ENCODE results near the gene SLC2A2.

SLC2A2 gene

DNA sequence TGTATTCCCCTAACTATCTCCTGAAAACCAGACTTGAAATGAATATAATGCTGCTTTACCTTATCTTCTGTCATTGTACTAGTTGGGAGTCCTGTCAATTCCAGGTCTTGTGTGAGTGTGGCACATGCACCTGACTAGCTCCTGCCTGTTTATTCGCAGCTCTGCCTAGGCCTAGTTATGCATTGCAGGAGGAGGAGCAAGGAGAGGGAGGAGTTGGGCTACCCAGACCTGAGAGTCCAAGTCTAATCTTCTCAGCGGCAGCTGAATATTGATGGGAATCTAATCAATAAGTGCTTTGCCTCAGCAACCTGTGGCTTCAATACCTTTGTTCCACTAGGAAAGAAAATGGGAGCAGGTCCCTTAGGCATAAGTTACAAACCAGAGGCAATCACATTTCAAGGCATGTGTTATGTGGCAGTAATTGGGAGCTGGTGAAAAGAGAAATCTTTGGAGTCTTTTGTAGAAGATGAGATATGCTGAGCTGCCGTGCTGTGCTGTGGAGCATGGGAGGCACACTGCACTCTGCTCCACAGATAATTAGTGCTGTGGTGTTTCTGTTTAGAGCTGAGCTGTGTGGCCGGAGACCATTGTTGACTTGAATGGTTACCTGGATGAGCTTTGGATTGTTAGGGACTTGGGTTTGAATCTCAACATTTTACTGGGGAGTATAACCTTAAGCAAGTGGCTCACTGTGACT is at the start of gene SLC2A2:
TSS of gene SLC2A2 (minus strand) at position 124 of the 697 bp plus-strand sequence. CDS start at position 74, 50 bp downstream.
- DNase-seq (ENCODE audit: low read depth), result no peak

DNA sequence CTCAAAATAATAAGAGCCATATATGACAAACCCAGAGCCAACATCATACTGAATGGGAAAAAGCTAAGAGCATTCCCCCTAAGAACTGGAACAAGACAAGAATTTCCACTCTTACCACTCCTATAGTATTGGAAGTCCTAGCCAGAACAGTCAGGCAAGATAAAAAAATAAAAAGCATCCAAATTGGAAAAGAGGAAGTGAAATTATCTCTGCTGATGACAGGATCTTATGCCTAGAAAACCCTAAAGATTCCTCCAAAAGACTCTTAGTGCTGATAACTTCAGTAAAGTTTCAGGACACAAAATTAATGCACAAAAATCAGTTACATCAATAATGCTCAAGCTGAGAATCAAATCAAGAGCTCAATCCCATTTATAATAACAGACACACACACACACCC is 45.9 kb upstream of the SLC2A2 start:
- no peak for DNase-seq (ENCODE audit: low read depth)

DNA sequence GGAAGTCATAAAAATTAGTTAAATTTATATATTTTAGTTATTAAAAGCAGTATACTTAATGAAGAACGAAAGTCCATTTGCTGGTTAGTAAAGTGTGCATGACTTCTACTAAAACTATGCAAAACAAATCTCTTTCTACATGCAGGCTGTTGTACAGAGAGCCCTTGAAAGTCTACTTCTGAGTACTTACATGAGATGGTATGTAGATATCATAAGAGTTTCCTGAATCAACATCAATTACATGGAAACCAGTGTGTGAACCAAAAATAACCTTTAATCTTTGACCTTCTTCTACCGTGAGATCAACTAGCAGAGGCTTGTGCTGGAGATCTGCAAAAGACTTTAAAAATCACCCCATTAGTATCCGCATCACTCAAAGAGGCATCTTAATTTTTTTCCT is 42.1 kb upstream of the SLC2A2 start:
- no peak for DNase-seq (ENCODE audit: low read depth)

- DNase-seq (ENCODE audit: low read depth), result no peak
Observed at GRCh38 chr3:171066206-171066605, 39.7 kb upstream of the SLC2A2 start.

- DNase-seq (ENCODE audit: low read depth), result no peak
Observed at GRCh38 chr3:171065732-171066131, 39.2 kb upstream of the SLC2A2 start.

DNA sequence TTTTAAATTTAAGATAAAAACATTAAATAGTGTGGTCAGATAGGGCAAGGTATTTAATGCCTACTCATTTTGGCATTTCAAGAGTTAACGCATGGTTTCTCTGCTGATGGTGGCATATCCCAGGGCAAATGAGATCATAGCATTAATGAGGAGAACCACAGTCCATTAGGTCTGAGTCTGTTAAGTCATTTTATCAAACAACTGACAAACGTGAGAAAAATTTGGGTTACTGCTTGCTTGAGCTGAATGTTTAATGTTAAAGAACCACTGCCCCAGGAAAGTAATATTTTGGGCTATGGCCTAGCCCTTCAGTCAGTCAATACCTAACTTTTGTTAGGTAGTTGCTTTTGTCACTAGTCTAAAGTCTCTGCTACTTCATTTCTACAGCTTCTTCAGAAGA is 37.9 kb upstream of the SLC2A2 start:
- DNase-seq (ENCODE audit: low read depth), result no peak

DNA sequence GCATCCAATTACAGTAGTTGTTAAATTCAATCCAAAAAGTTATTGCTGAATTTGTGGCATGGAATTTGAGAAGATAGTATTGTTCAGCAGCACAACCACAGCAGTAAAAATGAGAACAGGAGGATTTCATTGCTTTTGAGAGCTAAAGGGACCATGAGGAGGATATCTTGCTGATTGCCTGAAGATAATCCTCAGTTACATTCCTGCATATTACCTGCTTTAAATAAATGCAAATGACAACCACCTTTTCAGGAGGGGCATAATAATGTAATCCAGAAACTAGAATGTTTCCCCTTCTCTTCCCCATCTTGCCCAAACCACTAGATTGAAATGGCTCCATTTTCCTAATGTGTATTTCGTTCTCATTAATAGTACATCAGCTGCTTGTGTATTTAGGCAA is 35.2 kb upstream of the SLC2A2 start:
- DNase-seq (ENCODE audit: low read depth), result no peak

GRCh38 chr3:171059978-171060377 is 33.5 kb upstream of the SLC2A2 start:
- DNase-seq (ENCODE audit: low read depth), result no peak

- DNase-seq (ENCODE audit: low read depth), result no peak
Observed at GRCh38 chr3:171058873-171059603, 32.5 kb upstream of the SLC2A2 start.

GRCh38 chr3:171058058-171058457 is 31.5 kb upstream of the SLC2A2 start:
- no peak for DNase-seq (ENCODE audit: low read depth)

DNA sequence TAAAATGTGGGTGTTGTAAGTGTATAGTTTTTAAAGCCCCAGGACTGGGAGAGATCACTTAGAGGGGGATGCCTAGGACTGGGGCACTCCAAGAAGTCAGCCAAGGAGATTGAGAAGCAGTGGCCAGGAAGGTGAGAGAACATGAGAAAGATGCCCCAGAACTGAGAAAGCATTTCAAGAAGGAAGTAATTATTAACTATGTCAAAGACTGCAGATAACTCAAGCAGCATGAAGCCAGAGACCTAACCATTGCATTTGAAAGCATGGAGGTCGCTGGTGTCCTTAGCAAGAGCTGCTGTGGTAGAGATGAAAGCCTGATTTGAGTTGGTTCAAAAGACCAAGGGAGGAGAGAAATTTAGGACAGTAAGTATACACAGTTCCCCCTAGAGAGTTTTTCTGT is 30.6 kb upstream of the SLC2A2 start:
- DNase-seq (ENCODE audit: low read depth), result no peak

DNA sequence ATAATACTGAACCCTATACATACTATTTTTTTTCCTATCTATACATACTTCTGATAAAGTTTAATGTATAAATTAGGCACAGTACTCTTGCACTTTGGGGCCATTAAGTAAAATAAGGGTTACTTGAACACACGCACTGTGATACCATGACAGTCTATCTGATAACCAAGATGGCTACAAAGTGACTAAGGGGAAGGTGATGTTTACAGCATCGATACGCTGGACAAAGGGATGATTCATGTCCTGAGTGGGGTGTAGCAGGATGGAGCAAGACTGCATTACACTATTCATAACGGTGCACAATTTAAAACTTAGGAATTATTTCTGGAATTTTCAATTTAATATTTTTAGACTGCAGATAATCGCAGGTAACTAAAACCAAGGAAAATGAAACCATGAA is 30.0 kb upstream of the SLC2A2 start:
- DNase-seq (ENCODE audit: low read depth), result no peak

- DNase-seq (ENCODE audit: low read depth), result no peak
Observed at GRCh38 chr3:171055336-171056178, 29.0 kb upstream of the SLC2A2 start.

GRCh38 chr3:171054921-171055320 is 28.4 kb upstream of the SLC2A2 start:
- DNase-seq (ENCODE audit: low read depth), result no peak

GRCh38 chr3:171054231-171054630 is 27.7 kb upstream of the SLC2A2 start:
- DNase-seq (ENCODE audit: low read depth), result no peak

- DNase-seq (ENCODE audit: low read depth), result no peak
Observed at GRCh38 chr3:171049861-171050444, 23.4 kb upstream of the SLC2A2 start.

DNA sequence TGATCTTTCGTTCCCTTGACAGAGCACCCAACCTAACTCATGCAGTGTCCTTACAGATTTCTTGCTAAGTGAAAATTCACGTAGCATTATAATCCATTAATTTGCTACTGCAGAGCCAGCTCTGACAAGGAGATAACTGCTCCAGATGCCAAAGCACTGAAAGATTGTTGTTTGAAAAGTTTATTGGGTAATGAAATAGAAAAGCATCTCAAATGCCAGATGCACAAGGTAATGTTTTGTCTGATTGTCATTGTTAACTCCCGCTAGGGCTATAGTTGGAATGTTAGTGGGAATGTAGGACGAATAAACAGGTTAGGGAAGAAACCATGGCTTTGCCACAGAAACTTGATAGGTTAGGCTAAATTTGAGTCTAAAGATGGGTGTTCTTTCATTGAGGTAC is 20.2 kb upstream of the SLC2A2 start:
- no peak for DNase-seq (ENCODE audit: low read depth)

- DNase-seq (ENCODE audit: low read depth), result no peak
Observed at GRCh38 chr3:171044835-171045793, 18.6 kb upstream of the SLC2A2 start.

DNA sequence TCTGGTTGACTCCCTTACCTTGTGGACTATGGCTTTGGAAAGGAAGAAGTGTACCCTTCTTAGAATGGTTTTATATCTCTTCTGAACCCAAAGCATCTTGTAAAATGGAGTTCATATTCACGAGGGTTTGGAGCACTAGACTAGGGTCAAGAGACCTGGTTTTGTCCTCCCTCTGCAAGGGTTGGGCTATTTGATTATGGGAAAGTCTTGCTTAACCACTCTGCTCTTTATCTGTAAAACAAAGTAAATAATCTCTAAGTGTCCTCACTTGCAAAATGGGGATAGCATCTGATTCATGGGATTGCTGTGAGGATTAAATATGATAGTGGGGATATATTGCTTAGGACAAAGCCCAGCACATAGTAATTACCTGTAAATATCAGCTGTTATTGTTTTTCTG is 17.9 kb upstream of the SLC2A2 start:
- no peak for DNase-seq (ENCODE audit: low read depth)

DNA sequence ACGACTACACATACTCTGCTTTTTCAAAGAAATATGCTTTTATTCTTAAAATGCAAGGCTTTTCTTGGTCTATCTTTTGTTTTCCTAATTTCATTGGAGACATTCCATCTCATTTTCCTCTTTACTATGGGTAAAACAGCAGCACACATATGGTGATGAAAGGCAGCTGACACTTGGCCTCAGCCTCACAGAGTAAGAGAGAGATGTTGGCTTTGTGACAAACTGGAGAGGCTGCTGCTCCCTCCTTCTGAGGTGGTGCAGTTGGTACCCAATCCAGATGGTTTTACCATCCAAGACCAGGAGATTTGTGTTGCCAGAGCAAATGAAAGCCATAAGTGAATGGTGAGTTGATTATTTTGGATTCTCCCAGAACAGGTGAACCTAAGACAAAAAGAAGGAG is 13.2 kb upstream of the SLC2A2 start:
- no peak for DNase-seq (ENCODE audit: low read depth)

- DNase-seq (ENCODE audit: low read depth), result no peak
Observed at GRCh38 chr3:171038342-171038741, 11.8 kb upstream of the SLC2A2 start.

Data from activated T-cell treated with anti-CD3 and anti-CD28 coated beads for 24 hours (primary cell).